Measurements from ENCODE around the gene SLC16A11.
A peak's percentile ranks its signal among the peaks of the same experiment; 100 is the strongest.
"Not testable (repeated sequence)": the region's sequence is repeated elsewhere in the genome, so short reads cannot be mapped to it uniquely, and the experiment has no call there.

The SLC16A11 gene, protein sequence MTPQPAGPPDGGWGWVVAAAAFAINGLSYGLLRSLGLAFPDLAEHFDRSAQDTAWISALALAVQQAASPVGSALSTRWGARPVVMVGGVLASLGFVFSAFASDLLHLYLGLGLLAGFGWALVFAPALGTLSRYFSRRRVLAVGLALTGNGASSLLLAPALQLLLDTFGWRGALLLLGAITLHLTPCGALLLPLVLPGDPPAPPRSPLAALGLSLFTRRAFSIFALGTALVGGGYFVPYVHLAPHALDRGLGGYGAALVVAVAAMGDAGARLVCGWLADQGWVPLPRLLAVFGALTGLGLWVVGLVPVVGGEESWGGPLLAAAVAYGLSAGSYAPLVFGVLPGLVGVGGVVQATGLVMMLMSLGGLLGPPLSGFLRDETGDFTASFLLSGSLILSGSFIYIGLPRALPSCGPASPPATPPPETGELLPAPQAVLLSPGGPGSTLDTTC

GRCh38 chr17:7043497-7044198, at the start of gene SLC16A11:
SLC16A11 (minus strand) TSS chr17:7044092; CDS start chr17:7043513, 579 bp downstream.
- no peak for DNase-seq (ENCODE audit: low read depth in 2 of 2)

- DNase-seq (ENCODE audit: low read depth in 2 of 2), result not testable (repeated sequence)
Observed at GRCh38 chr17:7091311-7092005, 47.6 kb upstream of the SLC16A11 start.

- not testable (repeated sequence) for DNase-seq (ENCODE audit: low read depth in 2 of 2)
Observed at GRCh38 chr17:7089570-7089969, 45.7 kb upstream of the SLC16A11 start.

DNA sequence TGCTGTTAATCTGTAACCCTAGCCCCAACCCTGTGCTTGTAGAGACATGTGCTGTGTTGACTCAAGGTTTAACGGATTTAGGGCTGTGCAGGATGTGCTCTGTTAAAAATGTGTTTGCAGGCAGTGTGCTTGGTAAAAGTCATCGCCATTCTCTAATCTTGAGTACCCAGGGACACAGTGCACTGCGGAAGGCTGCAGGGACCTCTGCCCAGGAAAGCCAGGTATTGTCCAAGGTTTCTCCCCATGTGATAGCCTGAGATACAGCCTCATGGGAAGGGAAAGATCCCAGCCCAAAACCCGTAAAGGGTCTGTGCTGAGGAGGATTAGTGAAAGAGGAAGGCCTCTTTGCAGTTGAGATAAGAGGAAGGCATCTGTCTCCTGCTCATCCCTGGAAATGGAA, 44.5 kb upstream of the SLC16A11 start:
- not testable (repeated sequence) for DNase-seq (ENCODE audit: low read depth in 2 of 2)

DNA sequence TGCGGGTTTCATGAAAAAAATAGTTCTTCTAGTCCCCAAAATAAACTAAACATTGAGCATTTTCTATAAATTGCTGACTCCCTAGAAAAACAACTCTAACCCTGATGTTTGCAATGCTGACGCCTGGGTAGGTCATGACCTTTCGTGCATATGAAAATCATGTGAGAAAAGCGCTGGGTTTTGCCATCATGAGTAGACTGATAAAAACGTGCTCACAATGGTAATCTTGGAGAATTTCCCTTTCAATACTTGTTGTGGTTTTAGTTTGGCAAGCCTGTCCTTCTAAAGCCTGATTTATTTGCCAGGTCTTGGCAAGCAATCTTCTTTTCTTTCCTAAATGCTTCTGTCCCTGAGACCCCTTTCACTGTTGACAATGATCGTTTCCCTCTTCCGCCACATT, 40.2 kb upstream of the SLC16A11 start:
- DNase-seq (ENCODE audit: low read depth in 2 of 2), result no peak

DNA sequence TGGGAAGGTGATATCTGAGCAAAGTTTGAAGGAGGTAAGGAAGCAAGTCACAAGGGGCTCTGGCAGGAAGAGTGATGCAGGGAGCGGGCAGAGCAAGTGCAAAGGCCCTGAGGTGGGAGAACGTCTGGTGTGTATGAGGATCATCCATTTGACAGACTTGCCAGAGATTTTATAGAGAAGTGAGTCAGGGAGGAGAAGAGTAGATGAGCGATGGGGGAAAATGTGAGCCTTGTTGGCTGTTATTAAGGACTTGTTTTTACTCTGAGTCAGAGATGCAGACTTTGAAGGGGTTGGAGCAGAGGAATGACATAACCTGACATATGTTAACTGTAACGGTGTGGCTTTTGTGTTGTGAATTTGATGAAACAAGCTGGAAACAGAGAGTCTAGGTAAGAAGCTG, 39.7 kb upstream of the SLC16A11 start:
- no peak for DNase-seq (ENCODE audit: low read depth in 2 of 2)

- peak in 1 of 2 donors; percentile 11 for DNase-seq (ENCODE audit: low read depth in 2 of 2)
Observed at GRCh38 chr17:7081341-7082062, 37.6 kb upstream of the SLC16A11 start.

DNA sequence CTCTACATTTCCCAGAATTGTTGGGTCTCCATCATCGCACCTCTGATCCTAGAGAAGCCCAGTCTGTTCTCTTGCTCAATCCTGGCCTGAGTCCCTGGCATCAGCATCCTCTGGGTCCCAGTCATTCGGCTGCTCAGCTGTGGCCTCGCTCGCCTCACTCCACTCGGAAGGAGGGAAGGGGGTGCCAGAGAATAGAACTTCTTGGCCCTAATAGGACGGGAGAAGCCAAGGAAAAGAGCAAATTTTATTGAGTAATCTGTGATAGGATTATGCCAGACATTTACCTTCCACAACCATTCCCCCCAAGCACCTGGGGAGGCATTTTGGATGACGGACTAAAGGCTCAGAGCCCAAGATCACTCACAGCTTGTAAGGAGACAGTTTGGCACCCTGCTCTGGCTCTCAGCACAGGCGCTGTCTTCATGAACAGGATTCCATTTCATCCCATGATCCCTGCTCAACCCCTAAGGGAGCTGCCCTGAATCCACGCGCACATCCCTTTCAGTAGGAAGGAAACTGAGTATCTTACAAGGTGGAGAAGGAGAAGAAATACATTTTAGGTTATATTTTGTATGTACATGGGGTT, 36.7 kb upstream of the SLC16A11 start:
- no peak for DNase-seq (ENCODE audit: low read depth in 2 of 2)

GRCh38 chr17:7079581-7080455, 35.9 kb upstream of the SLC16A11 start, which contains the start of gene CLEC10A:
CLEC10A (minus strand) TSS chr17:7080251; CDS start chr17:7078812, 1,439 bp downstream.
- DNase-seq (ENCODE audit: low read depth in 2 of 2), result no peak

- no peak for DNase-seq (ENCODE audit: low read depth in 2 of 2)
Observed at GRCh38 chr17:7078711-7079110, 34.8 kb upstream of the SLC16A11 start.

DNA sequence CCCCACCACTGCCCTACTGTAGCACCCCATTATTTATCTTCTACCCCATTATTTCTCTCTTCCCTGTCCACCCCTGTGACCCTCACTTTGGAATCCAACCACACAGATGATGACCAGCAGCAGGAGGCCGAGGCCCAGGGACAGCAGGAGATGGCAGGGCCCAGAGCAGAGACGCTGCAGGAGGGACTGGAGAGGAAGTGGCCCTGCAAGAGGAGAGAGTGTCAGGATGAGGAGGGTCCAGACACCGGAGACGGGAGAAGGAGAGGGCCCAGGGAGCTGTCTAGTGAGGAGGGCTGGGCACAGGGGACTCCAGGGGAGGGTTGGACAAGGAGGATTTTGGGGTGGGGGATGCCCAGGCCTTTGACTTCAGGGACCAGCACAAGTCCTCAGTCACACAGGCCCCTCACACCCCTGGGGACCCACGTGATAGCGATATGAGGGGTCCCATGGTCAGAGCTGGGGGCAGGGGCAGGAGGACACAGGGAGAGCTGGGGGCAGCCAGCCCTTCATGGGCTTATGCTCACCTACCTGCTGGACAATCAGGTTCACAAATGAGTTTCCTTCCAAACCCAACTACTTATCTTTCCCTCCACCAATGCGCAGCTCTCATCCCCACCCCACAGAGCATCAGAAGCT, 34.1 kb upstream of the SLC16A11 start:
- no peak for DNase-seq (ENCODE audit: low read depth in 2 of 2)

DNA sequence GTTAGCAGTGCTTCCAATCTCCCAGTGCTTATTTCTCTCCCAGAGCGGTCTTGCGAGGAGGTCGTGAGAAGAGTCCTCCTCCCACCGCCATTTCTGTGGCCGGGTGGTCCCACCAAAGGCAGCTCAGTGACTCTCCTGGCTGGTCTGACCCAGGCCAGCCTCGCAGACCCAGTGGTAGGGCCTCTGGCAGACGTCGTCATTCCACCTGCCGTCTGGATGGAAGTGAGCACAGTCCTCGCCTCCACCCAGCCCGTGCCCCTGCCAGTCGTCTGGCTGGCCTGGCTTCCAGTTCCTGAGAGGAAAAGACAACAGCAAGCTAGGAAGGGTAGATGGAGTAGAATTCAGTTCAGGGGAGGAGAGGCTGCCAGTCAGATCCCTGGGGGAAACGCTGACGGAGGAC, 31.0 kb upstream of the SLC16A11 start:
- no peak for DNase-seq (ENCODE audit: low read depth in 2 of 2)

- DNase-seq (ENCODE audit: low read depth in 2 of 2), result no peak
Observed at GRCh38 chr17:7072406-7072805, 28.5 kb upstream of the SLC16A11 start.

DNA sequence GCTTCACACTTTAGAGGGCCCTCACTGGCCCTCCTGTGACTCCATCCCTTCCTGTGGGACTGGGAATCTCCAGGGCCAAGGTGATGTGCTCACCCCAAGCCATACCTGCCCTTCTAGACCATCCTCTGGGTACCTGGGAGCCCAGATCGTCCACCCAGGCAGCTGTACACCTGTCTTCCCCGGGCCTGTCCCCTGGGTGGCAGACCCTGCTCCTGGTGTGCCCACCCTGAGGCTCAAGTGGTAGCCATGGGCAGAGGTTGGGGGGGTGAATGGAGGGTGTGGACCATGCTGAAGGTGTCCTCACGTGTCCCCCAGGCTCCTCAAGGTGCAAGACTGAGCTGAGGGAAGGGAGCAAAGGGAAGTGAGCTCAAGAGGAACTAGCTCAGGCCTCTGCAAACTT, 26.8 kb upstream of the SLC16A11 start:
- DNase-seq (ENCODE audit: low read depth in 2 of 2), result no peak

DNA sequence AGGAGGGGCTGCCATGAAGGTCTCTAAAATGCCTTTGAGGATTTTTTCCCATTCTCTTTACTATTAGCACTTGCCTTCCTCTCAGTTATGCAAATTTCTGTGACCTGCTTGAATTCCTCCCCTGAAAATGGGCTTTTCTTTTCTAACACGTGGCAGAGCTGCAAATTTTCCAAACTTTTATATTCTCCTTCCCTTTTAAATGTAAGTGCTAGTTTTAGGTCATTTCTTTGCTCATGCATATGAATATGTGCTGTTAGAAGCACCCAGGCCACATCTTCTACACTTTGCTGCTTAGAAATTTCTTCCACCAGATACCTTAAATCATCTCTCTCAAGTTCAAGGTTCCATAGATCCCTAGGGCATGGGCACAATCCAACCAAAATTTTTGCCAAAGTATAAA, 24.4 kb upstream of the SLC16A11 start:
- no peak for DNase-seq (ENCODE audit: low read depth in 2 of 2)

DNA sequence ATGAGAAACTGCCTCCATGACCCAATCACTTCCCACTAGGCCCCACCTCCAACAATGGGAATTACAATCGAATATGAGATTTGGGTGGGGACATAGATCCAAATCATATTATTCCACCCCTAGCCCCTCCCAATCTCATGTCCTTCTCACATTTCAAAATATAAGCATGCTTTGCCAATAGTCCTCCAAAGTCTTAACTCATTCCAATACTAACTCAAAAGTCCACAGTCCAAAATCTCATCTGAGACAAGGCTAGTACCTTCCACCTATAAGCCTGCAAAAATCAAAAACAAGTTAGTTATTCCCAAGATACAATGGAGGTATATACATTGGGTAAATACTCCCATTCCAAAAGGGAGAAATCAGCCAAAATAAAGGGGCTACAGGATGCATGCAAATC, 23.3 kb upstream of the SLC16A11 start:
- DNase-seq (ENCODE audit: low read depth in 2 of 2), result no peak

DNA sequence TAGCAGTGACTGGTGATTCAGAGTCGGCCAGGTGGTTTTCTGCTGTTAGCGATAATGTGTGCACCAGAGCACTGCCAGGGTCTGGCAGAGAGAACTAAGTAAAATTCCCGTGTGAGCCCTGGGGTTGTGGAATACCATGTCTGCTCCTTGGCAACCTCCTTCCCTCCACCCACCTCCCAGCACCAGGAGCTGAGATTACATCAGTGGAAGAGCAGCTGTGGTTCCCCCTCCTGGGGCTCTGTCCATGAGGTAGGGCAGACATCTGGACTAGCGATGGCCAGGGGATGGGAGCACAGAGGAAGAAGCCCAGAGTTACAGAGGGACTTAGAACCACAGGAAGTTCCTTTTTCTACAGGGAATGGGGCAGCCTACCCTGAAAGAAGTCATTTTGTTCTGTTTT, 20.4 kb upstream of the SLC16A11 start:
- DNase-seq (ENCODE audit: low read depth in 2 of 2), result no peak

- no peak for DNase-seq (ENCODE audit: low read depth in 2 of 2)
Observed at GRCh38 chr17:7063518-7064094, 19.7 kb upstream of the SLC16A11 start.

DNA sequence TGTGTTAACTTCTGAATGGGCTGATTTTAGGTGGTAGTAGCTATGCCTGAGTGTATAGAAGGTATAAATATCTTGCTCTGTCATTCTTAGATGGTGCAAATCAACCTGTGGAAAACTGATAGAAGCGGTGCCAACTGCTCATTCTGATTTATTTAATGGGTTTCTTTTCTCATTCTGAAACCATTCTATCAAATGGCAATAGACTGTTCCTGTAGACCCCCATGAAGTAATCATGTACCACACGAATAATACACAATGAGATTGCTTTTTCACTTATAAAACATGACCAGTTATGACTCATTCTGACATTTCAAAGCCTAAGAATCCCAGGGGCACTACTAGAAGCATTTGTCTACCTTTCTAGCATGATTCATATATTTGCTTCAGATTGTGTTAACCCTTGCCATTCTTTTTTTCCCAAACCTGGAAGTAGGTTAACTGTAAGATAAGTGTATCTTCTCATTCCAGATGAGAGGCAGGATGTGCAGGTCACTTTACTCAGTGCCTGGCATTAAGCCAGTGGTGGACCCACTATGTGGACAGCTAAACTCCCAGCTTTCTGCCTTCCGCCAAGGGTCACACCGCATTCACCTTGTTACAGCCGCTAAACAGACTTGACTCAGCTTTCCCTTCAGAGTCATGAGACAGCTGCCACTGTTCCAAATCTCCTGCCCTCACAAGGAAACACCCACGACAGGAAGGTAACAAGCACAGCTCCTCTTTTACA, 16.4 kb upstream of the SLC16A11 start:
- no peak for DNase-seq (ENCODE audit: low read depth in 2 of 2)

Measured in activated CD8-positive, alpha-beta memory T cell treated with anti-CD3 and anti-CD28 coated beads for 4 hours (primary cell).